Hepatocyte (in vitro differentiated cells): ENCODE data around the gene S100A16. TPM values are rescaled to one million over a fixed set of nuclear protein-coding genes. Genes with fewer than 3 reads are reported as not detected.
A peak's percentile ranks its signal among the peaks of the same experiment; 100 is the strongest.

Source experiments
- DNase-seq: peaks from one replicate; pipeline ENCODE4 v3.0.0-alpha.2; 2016; ENCODE audit warnings: low spot score
- H2AFZ ChIP-seq: fragments of 200-600 bp; sonication (generic); 2 replicates; pipeline ENCODE4 v1.6.0; 2016; ENCODE audit warnings: antibody characterized with exemption, mild to moderate bottlenecking
- H3K27ac ChIP-seq: fragments of 200-600 bp; sonication (generic); 2 replicates; pipeline ENCODE4 v1.5.1; 2016; ENCODE audit warnings: mild to moderate bottlenecking
- H3K27me3 ChIP-seq: fragments of 200-600 bp; sonication (generic); 2 replicates; pipeline ENCODE4 v1.6.1; 2016
- H3K36me3 ChIP-seq: fragments of 200-600 bp; sonication (generic); replicated peaks from 2 replicates; pipeline ENCODE4 v1.5.1; 2016; ENCODE audit warnings: low read depth; ENCODE audit not compliant: insufficient read depth
- H3K4me1 ChIP-seq: fragments of 200-600 bp; sonication (generic); 2 replicates; pipeline ENCODE4 v1.5.1; 2016; ENCODE audit warnings: mild to moderate bottlenecking, moderate library complexity; ENCODE audit not compliant: insufficient read depth
- H3K4me2 ChIP-seq: fragments of 200-600 bp; sonication (generic); 2 replicates; pipeline ENCODE4 v1.6.0; 2016
- H3K4me3 ChIP-seq: fragments of 200-600 bp; sonication (generic); 2 replicates; pipeline ENCODE4 v1.5.1; 2016; ENCODE audit warnings: mild to moderate bottlenecking
- H3K79me2 ChIP-seq: fragments of 200-600 bp; sonication (generic); 2 replicates; pipeline ENCODE4 v1.6.0; 2017; ENCODE audit warnings: mild to moderate bottlenecking
- H3K9me2 ChIP-seq: fragments of 200-600 bp; sonication (generic); replicated peaks from 2 replicates; pipeline ENCODE4 v1.6.0; 2017; ENCODE audit warnings: mild to moderate bottlenecking; ENCODE audit not compliant: insufficient read depth
- H3K9me3 ChIP-seq: fragments of 200-600 bp; sonication (generic); 2 replicates; pipeline ENCODE4 v1.5.1; 2016; ENCODE audit warnings: low read depth, mild to moderate bottlenecking
- H4K20me1 ChIP-seq: fragments of 200-600 bp; sonication (generic); 2 replicates; pipeline ENCODE4 v1.6.0; 2016; ENCODE audit warnings: mild to moderate bottlenecking; ENCODE audit not compliant: insufficient read depth, poor library complexity, severe bottlenecking
- CTCF ChIP-seq: fragments of 200-600 bp; sonication (generic); IDR thresholded peaks from 2 replicates; pipeline ENCODE4 v1.5.1; 2016; ENCODE audit warnings: antibody characterized with exemption, mild to moderate bottlenecking; ENCODE audit not compliant: poor library complexity
- EZH2 ChIP-seq: fragments of 200-600 bp; sonication (generic); IDR thresholded peaks from 2 replicates; pipeline ENCODE4 v1.6.1; 2016; ENCODE audit warnings: antibody characterized with exemption, mild to moderate bottlenecking, borderline replicate concordance
- EZH2phosphoT487 ChIP-seq: fragments of 200-600 bp; sonication (generic); IDR thresholded peaks from one replicate; pipeline ENCODE4 v1.6.1; 2018; ENCODE audit warnings: antibody characterized with exemption, mild to moderate bottlenecking, low read depth, moderate library complexity; ENCODE audit not compliant: unreplicated experiment, severe bottlenecking
- WGBS: methylation state at CpG from one replicate; pipeline ENCODE4 v1.1.6; 2016; ENCODE audit warnings: low lambda C conversion rate; ENCODE audit errors: missing lambda C conversion rate; 5-methylcytosine and 5-hydroxymethylcytosine counted together
- polyA plus RNA-seq: library from polyadenylated mRNA; unstranded; fragments of >200 nt; fragmentation: Nextera tagmentation; extraction: Ambion mirVana; gene quantifications from 2 replicates; pipeline ENCODE4 v1.2.1, GENCODE V29; 2016
- total RNA-seq: library from RNA; depleted of rRNA; stranded (reverse); fragments of >200 nt; gene quantifications from 2 replicates; pipeline ENCODE4 v1.2.3, GENCODE V29; 2014

Gene S100A16
- total and polyA plus RNA-seq, 2 experiments from 2014 or later = 103 to 155 TPM

DNA sequence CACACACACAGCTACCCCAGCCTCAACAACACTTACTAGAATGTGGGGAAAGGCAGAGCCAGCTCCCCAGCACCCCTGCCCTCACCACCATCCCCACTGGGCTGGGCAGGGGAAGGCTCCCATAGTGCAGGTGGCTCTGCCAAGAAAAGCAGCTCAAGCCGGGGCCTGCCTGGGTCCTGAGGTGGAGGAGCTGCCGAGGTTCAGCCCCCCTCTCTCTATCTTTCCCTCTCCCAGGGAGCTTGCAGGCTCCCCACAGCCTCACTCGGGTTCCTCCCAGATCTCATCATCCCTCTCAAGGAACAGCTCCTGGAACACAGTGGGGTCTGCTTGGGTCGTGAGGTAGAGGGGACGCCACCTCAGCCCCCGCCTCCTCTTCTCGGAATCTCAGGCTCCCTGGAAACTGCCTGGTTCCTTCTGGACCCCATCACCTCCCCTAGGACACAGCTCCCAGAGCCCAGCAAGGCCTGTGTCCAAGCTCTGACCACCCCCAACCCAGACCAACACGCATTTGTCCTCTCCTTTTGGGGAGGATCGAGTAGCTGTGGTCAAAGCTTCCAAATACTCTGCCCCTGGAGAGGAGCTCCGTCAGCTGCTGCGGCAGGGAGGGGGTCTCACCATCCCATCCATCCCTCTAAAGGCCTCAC, 704 bp downstream of the S100A16 start:
- Histone ChIP-seq H3K4me2 (peak overlapping the region; percentile 76), H3K27me3 (no peaks in the 10 kb centered on the region), H3K79me2 (peaks cover 34% of the 10 kb centered on the region), H3K9me2 (no peaks in the 10 kb centered on the region), H3K9me3 (no peaks in the 10 kb centered on the region), H4K20me1 (no peaks in the 10 kb centered on the region), H3K36me3 (no peaks in the 10 kb centered on the region), H3K4me3 (peak overlapping the region; percentile 10), H2AFZ (peak overlapping the region; percentile 43), H3K4me1 (peaks cover 50% of the 10 kb centered on the region), H3K27ac (peak overlapping the region; percentile 90)
- DNase-seq = no peak
- WGBS = 40% methylated on average over 11 of the region's 11 CpGs
- no peak for TF ChIP-seq EZH2phosphoT487
- TF ChIP-seq EZH2 = no peak
- no peak for TF ChIP-seq CTCF

GRCh38 chr1:153611356-153611755, 1.6 kb downstream of the S100A16 start:
- Histone ChIP-seq H3K4me2 (peak overlapping the region; percentile 76), H3K27ac (peak overlapping the region; percentile 90), H3K4me3 (no peak overlapping the region), H4K20me1 (no peaks in the 10 kb centered on the region), H3K9me3 (no peaks in the 10 kb centered on the region), H3K9me2 (no peaks in the 10 kb centered on the region), H2AFZ (no peak overlapping the region), H3K36me3 (no peaks in the 10 kb centered on the region), H3K79me2 (peaks cover 34% of the 10 kb centered on the region), H3K27me3 (no peaks in the 10 kb centered on the region), H3K4me1 (peaks cover 41% of the 10 kb centered on the region)
- no peak for TF ChIP-seq EZH2phosphoT487
- no peak for TF ChIP-seq EZH2
- no peak for TF ChIP-seq CTCF
- WGBS = 91% methylated on average over 1 of the region's 1 CpG
- no peak for DNase-seq

- peak overlapping the region; percentile 76 for H3K4me2 ChIP-seq
- no peak overlapping the region for H3K4me3 ChIP-seq
- peaks cover 34% of the 10 kb centered on the region for H3K79me2 ChIP-seq
- no peaks in the 10 kb centered on the region for H3K9me3 ChIP-seq
- no peaks in the 10 kb centered on the region for H3K27me3 ChIP-seq
- H3K4me1 ChIP-seq = peaks cover 37% of the 10 kb centered on the region
- no peaks in the 10 kb centered on the region for H3K36me3 ChIP-seq
- TF ChIP-seq EZH2 (no peak), CTCF (no peak), EZH2phosphoT487 (no peak)
- no peaks in the 10 kb centered on the region for H4K20me1 ChIP-seq
- no peak for DNase-seq
- no peaks in the 10 kb centered on the region for H3K9me2 ChIP-seq
- H2AFZ ChIP-seq = no peak overlapping the region
- H3K27ac ChIP-seq = peak overlapping the region; percentile 93
- 84% methylated on average over 7 of the region's 7 CpGs for WGBS
These were observed 2.1 kb downstream of the S100A16 start for GRCh38 chr1:153610811-153611301.
